ENCODE measurements around the gene EEF1AKMT3. TPM values are rescaled to one million over a fixed set of nuclear protein-coding genes. Genes with fewer than 3 reads are reported as not detected.

The EEF1AKMT3 gene
- total and polyA plus RNA-seq, 4 donors = 3.6 to 11.5 (median 5.9) TPM

DNA sequence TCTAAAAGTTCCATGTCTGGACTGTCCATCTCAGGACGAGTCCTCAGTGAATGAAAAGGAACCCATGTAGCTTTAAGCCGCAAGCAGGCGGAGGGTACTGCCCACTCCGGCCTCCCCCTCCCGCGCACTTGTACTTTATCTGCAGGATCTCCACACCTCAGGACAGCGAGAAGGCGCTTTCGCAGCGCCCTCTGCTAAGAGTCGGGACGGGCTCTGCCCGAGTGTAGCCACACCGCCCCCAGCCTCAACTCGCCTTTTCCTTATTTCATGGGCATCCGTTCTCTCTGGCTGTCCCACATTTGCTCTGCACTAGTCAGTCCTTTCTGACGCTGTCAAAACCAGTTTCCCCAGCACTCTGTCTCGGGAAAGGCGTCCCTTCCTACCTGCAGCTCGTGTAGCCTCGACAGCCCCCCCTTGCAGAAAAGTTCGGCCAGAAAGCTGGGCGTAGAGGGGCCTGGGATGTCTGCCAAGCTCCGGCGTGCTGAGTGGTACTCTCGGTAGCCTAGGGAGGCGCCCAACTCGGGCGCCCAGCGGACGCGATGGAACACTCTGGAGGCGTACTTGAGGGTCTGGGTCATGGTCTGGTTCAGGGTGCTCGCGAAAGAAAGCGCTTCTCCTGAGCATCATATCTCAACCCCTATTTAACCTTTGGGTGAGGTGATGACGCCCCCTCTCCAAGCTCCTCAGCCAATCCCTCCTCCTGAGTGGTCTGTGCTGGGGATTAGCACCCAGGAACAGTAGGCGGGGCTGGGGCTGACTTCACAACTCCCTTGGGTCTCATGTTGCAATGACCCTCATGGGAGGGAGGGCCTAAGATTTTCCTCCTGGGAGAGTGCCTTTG lies 5.7 kb upstream of the EEF1AKMT3 start, which contains the start of gene CYP27B1:
CYP27B1 (minus strand) TSS at position 615 of the 841 bp plus-strand sequence; CDS start at position 578, 37 bp downstream.
- peak within 1 kb of the TSS; percentile 4 for H3K4me3 ChIP-seq
- WGBS, 2 donors = 6 to 8% methylated on average over 38 of the region's 38 CpGs
- no peak within 1 kb of the TSS for H3K27ac ChIP-seq (ENCODE audit: low read depth in 1 of 2, low read length in 1 of 2)
- DNase-seq = peak in 2 of 3 donors; percentile 69 to 75
- H3K9ac ChIP-seq (ENCODE audit: insufficient read depth in 1 of 2, low read length in 2 of 2) = no peak within 1 kb of the TSS
- peaks cover 6 to 33% (median 15%) of the 10 kb centered on the region in 5 donors for H3K4me1 ChIP-seq (ENCODE audit: control insufficient read depth in 5 of 5, insufficient read depth in 5 of 5, low read length in 5 of 5)
- H3K36me3 ChIP-seq (ENCODE audit: control insufficient read depth in 4 of 4, insufficient read depth in 4 of 4, low read length in 4 of 4) = peaks cover 3 to 13% (median 8%) of the 10 kb centered on the region in 4 donors
- TF ChIP-seq CTCF (IDR thresholded peaks at IDR 0.05; ENCODE audit: control extremely low read depth, extremely low read depth) = no peak
- H3K9me3 ChIP-seq (ENCODE audit: control insufficient read depth in 4 of 4, insufficient read depth in 3 of 4, low read length in 3 of 4) = no peaks in the 10 kb centered on the region
- H3K27me3 ChIP-seq (ENCODE audit: control insufficient read depth in 3 of 3, insufficient read depth in 3 of 3, low read length in 2 of 3) = peaks cover 0 to 48% (median 47%) of the 10 kb centered on the region in 3 donors
- ATAC-seq (ENCODE audit: insufficient read depth, low FRiP score) = no peak

GRCh38 chr12:57767305-57767698 lies 5.1 kb upstream of the EEF1AKMT3 start:
- peaks cover 6 to 35% (median 15%) of the 10 kb centered on the region in 5 donors for H3K4me1 ChIP-seq (ENCODE audit: control insufficient read depth in 5 of 5, insufficient read depth in 5 of 5, low read length in 5 of 5)
- TF ChIP-seq CTCF (IDR thresholded peaks at IDR 0.05; ENCODE audit: control extremely low read depth, extremely low read depth) = no peak
- no peak overlapping the region for H3K4me3 ChIP-seq
- peaks cover 0 to 48% (median 47%) of the 10 kb centered on the region in 3 donors for H3K27me3 ChIP-seq (ENCODE audit: control insufficient read depth in 3 of 3, insufficient read depth in 3 of 3, low read length in 2 of 3)
- peaks cover 3 to 13% (median 8%) of the 10 kb centered on the region in 4 donors for H3K36me3 ChIP-seq (ENCODE audit: control insufficient read depth in 4 of 4, insufficient read depth in 4 of 4, low read length in 4 of 4)
- no peak overlapping the region for H3K9ac ChIP-seq (ENCODE audit: insufficient read depth in 1 of 2, low read length in 2 of 2)
- ATAC-seq (ENCODE audit: insufficient read depth, low FRiP score) (no peak), DNase-seq (no peak)
- H3K9me3 ChIP-seq (ENCODE audit: control insufficient read depth in 4 of 4, insufficient read depth in 3 of 4, low read length in 3 of 4) = no peaks in the 10 kb centered on the region
- H3K27ac ChIP-seq (ENCODE audit: low read depth in 1 of 2, low read length in 1 of 2) = no peak overlapping the region

- TF ChIP-seq CTCF (IDR thresholded peaks at IDR 0.05; ENCODE audit: control extremely low read depth, extremely low read depth) = no peak
- Histone ChIP-seq H3K4me3 (no peak overlapping the region), H3K36me3 (ENCODE audit: control insufficient read depth in 4 of 4, insufficient read depth in 4 of 4, low read length in 4 of 4) (peaks cover 3 to 13% (median 8%) of the 10 kb centered on the region in 4 donors), H3K9ac (ENCODE audit: insufficient read depth in 1 of 2, low read length in 2 of 2) (no peak overlapping the region), H3K27me3 (ENCODE audit: control insufficient read depth in 3 of 3, insufficient read depth in 3 of 3, low read length in 2 of 3) (peaks cover 0 to 46% (median 44%) of the 10 kb centered on the region in 3 donors), H3K9me3 (ENCODE audit: control insufficient read depth in 4 of 4, insufficient read depth in 3 of 4, low read length in 3 of 4) (no peaks in the 10 kb centered on the region), H3K4me1 (ENCODE audit: control insufficient read depth in 5 of 5, insufficient read depth in 5 of 5, low read length in 5 of 5) (peaks cover 6 to 35% (median 15%) of the 10 kb centered on the region in 5 donors), H3K27ac (ENCODE audit: low read depth in 1 of 2, low read length in 1 of 2) (no peak overlapping the region)
- no peak for DNase-seq
- WGBS, 2 donors = 90 to 92% methylated on average over 3 of the region's 3 CpGs
- ATAC-seq (ENCODE audit: insufficient read depth, low FRiP score) = no peak
Observed at GRCh38 chr12:57767876-57768275, 4.5 kb upstream of the EEF1AKMT3 start.

All from lung (tissue), 12 donors.